Ovary (tissue), 9 donors: ENCODE results near the gene GSTM5. TPM values are rescaled to one million over a fixed set of nuclear protein-coding genes. Genes with fewer than 3 reads are reported as not detected.
"Not testable (repeated sequence)": the region's sequence is repeated elsewhere in the genome, so short reads cannot be mapped to it uniquely, and the experiment has no call there.

Experiments
- DNase-seq, 5 donors: peaks; one replicate each; pipeline ENCODE4 v3.0.0-alpha.2; 2019 to 2020
- H3K27ac ChIP-seq, 2 donors: fragments of 200-600 bp; one replicate each; pipeline versions ENCODE4 v1.5.1 to v1.8.0; 2019 to 2022
- H3K27me3 ChIP-seq: fragments of 200-600 bp; one replicate; pipeline ENCODE4 v1.8.0; 2022
- H3K36me3 ChIP-seq: fragments of 200-600 bp; sonication (generic); one replicate; pipeline ENCODE4 v1.5.1; 2019
- H3K4me1 ChIP-seq: one replicate; pipeline ENCODE4 v1.8.1; 2013; ENCODE audit warnings: mild to moderate bottlenecking, moderate library complexity; ENCODE audit not compliant: insufficient read depth
- H3K4me3 ChIP-seq: fragments of 200-600 bp; sonication (generic); one replicate; pipeline ENCODE4 v1.5.1; 2017
- H3K9me3 ChIP-seq, 2 donors: fragments of 200-600 bp in 1 of 2; sonication (generic) in 1 of 2; one replicate each; pipeline versions ENCODE4 v1.5.1 to v1.8.1; 2013 to 2019; ENCODE audit warnings: mild to moderate bottlenecking in 1 of 2, moderate library complexity in 1 of 2
- EP300 ChIP-seq: sonication (generic); formaldehyde crosslinking; IDR thresholded peaks from one replicate; pipeline ENCODE4 v1.6.1; 2017; ENCODE audit warnings: antibody characterized with exemption
- POLR2A ChIP-seq: fragments of 450-650 bp; IDR thresholded peaks from one replicate; pipeline ENCODE4 v1.6.1; 2017; ENCODE audit warnings: antibody characterized with exemption, mild to moderate bottlenecking, moderate library complexity
- WGBS, 3 donors: extraction: QIAGEN DNeasy Blood & Tissue Kit in 1 of 3; methylation state at CpG; one replicate each; pipeline versions ENCODE4 v1.1.5 to v1.1.7; 2013 to 2017; 5-methylcytosine and 5-hydroxymethylcytosine counted together
- intact Hi-C, 4 donors: fragments of 100-400 bp; cut with DNase I; formaldehyde crosslinking; loops; one replicate each; pipeline versions ENCODE4 v1.11.0 to v1.15.1; 2022 to 2023
- polyA plus RNA-seq, 2 donors: library from polyadenylated mRNA; stranded (reverse); fragments of 200-250 nt in 1 of 2; fragments of 350-450 nt in 1 of 2; fragmentation: Illumina TruSeq in 1 of 2; extraction: RNeasy Lipid Tissue Mini Kit (QIAGEN cat#74804) in 1 of 2; gene quantifications; one replicate each; pipeline ENCODE4 v1.2.3, GENCODE V29; 2013 to 2014
- total RNA-seq, 7 donors: library from RNA; depleted of rRNA in 2 of 7; stranded (reverse); fragments of >200 nt in 2 of 7; fragmentation: NEBNext Ultra II Directional in 3 of 7; extraction: Animal tissue kit (Norgen Biotek cat#: 25700) in 3 of 7; gene quantifications; one replicate each; pipeline versions ENCODE4 v1.1.0 to v1.2.4, GENCODE V29; 2016 to 2023
- TF ChIP-seq, protein P1 (sequence below), 3 donors: fragments of 450-650 bp in 2 of 3; fragments of 200-600 bp in 1 of 3; IDR thresholded peaks; one replicate each; pipeline versions ENCODE4 v1.5.1 to v1.8.0; 2016 to 2022; ENCODE audit warnings: antibody characterized with exemption in 3 of 3, mild to moderate bottlenecking in 1 of 3
- donor health status: DM: no; HTN: no; CAD: no; lungs with moderate emphysema.
- donor health status: DM: no; HTN: no; CAD: no.
- donor health status: Bipolar disorder and iron deficiency.
- donor health status: DM: yes; HTN: yes; CAD: no.
- donor health status: DM: no; HTN: no; CAD: no.
- donor health status: DM: yes; HTN: yes; CAD: no.

The GSTM5 gene
- total and polyA plus RNA-seq, 9 donors, result 18.8 to 259 (median 101) TPM

DNA sequence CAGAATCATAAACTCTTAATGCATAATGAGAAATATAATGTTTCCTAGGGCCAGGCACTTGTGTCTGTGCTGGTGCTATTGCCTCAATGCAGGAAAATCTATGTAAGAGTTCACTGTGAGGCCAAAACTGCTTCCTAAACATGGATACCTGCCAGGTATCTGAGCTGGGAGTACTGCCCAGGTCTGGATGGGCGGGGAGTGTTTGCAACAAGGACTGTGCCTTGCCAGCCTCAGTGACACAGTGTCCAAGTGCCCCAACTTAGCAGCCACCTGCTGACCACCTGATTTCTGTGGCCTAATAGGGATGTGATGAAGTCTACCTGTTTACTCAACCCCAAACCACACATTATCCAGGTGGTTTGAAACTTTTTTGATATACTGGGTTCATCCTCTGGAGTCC is 26.7 kb upstream of the GSTM5 start:
- H3K27me3 ChIP-seq, H3K4me3 ChIP-seq, H3K4me1 ChIP-seq, H3K27ac ChIP-seq, DNase-seq, H3K36me3 ChIP-seq, H3K9me3 ChIP-seq, intact Hi-C loops: not testable (repeated sequence)
- WGBS, 3 donors, result 50 to 80% methylated on average over 1 of the region's 1 CpG; no CpG with 5 or more reads in 1 of the 3 donors

DNA sequence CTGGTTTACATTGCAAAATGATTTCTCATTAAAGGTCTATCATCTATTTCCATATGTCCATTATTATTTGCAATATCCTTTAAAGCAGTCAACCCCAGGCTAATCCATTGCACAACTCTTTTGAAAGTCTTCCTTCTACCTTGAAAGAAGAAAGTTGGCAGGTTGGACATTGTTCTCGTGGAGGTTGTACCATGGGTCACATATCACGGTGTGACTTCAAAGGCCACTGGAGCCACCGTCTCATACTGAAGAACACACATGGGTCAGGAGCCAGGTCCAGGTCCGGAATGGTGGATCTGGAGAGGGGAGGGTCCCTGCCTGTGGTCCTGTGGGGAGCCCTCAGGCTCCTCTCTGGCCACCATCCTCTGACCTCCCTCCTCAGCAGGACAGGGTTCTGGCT is 26.2 kb upstream of the GSTM5 start:
- H3K4me1 ChIP-seq, intact Hi-C loops, H3K4me3 ChIP-seq, H3K27ac ChIP-seq, DNase-seq, H3K36me3 ChIP-seq, H3K27me3 ChIP-seq, H3K9me3 ChIP-seq: not testable (repeated sequence)
- WGBS, 3 donors, result 95 to 97% methylated on average over 4 of the region's 4 CpGs; no CpG with 5 or more reads in 1 of the 3 donors

DNA sequence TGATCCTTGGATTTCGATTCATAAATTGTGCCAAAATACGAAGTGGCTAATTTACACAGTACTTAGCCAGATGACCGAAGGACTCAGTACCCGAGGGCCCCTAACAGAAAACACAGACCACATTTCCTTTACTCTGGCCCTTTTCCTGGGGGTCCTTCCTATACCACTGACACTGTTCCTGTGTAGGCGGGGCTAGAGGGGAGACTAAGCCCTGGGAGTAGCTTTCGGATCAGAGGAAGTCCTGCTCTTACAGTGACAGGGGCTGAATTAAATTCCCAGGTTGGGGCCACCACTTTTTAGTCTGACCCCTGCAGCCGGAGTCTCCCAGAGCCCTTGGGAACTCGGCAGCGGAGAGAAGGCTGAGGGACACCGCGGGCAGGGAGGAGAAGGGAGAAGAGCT is 24.9 kb upstream of the GSTM5 start:
- not testable (repeated sequence) for DNase-seq

DNA sequence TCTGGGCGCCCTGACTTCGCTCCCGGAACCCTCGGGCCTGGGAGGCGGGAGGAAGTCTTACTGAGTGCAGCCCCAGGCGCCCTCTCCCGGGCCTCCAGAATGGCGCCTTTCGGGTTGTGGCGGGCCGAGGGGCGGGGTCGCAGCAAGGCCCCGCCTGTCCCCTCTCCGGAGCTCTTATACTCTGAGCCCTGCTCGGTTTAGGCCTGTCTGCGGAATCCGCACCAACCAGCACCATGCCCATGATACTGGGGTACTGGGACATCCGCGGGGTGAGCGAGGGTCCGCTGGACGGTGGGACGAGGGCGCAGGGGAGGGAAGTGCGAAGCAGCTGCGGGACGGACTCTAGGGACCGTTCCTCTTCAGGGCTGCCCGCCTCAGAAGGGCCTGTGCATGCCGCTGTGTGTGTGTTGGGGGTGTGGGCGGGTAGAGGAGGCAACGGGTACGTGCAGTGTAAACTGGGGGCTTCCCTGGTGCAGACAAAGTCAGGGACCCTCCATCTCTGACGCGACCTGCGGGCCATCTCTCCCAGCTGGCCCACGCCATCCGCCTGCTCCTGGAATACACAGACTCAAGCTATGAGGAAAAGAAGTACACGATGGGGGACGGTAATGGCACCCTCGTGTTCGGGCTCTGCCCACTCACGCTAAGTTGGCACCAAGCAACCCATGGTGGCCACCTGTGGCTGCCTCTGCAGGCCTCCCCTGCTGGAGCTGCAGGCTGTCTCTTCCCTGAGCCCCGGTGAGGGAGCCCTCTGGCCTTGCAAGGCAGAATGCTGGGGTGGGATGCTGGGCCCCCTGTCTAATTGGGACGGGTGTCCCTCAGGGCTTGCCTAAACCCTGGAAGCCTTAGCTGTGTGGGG is 24.2 kb upstream of the GSTM5 start, which contains the start of gene GSTM1:
TSS of gene GSTM1 (plus strand) at position 177 of the 859 bp plus-strand sequence. CDS start at position 234, 57 bp downstream.
- Histone ChIP-seq H3K4me1 (peaks cover 2% of the 10 kb centered on the region), H3K4me3 (peak within 1 kb of the TSS; percentile 35), H3K27me3 (no peaks in the 10 kb centered on the region), H3K27ac (peak within 1 kb of the TSS in 1 of 2 donors; percentile 88), H3K9me3 (no peaks in the 10 kb centered on the region), H3K36me3 (no peaks in the 10 kb centered on the region)
- no peak for TF ChIP-seq EP300
- TF ChIP-seq, protein P1, sequence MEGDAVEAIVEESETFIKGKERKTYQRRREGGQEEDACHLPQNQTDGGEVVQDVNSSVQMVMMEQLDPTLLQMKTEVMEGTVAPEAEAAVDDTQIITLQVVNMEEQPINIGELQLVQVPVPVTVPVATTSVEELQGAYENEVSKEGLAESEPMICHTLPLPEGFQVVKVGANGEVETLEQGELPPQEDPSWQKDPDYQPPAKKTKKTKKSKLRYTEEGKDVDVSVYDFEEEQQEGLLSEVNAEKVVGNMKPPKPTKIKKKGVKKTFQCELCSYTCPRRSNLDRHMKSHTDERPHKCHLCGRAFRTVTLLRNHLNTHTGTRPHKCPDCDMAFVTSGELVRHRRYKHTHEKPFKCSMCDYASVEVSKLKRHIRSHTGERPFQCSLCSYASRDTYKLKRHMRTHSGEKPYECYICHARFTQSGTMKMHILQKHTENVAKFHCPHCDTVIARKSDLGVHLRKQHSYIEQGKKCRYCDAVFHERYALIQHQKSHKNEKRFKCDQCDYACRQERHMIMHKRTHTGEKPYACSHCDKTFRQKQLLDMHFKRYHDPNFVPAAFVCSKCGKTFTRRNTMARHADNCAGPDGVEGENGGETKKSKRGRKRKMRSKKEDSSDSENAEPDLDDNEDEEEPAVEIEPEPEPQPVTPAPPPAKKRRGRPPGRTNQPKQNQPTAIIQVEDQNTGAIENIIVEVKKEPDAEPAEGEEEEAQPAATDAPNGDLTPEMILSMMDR (IDR thresholded peaks at IDR 0.05), result peak in 2 of 3 donors; percentile 48 to 73
- WGBS, 3 donors, result 0 to 1% methylated on average over 1 to 46 of the region's 46 CpGs; no CpG with 5 or more reads in 1 of the 3 donors
- intact Hi-C loops, result no loop called here
- DNase-seq, result peak in 3 of 5 donors; percentile 84 to 91 (median 88)

More for the DNA sequence above, 24.9 kb upstream of the GSTM5 start:
- Histone ChIP-seq H3K27ac (peak overlapping the region in 1 of 2 donors; percentile 88), H3K4me3 (peak overlapping the region; percentile 35)
- intact Hi-C loops, H3K9me3 ChIP-seq, H3K4me1 ChIP-seq, H3K27me3 ChIP-seq, H3K36me3 ChIP-seq: not testable (repeated sequence)
- 16 to 48% (median 27%) methylated on average over 3 to 11 of the region's 11 CpGs for WGBS, 3 donors

DNA sequence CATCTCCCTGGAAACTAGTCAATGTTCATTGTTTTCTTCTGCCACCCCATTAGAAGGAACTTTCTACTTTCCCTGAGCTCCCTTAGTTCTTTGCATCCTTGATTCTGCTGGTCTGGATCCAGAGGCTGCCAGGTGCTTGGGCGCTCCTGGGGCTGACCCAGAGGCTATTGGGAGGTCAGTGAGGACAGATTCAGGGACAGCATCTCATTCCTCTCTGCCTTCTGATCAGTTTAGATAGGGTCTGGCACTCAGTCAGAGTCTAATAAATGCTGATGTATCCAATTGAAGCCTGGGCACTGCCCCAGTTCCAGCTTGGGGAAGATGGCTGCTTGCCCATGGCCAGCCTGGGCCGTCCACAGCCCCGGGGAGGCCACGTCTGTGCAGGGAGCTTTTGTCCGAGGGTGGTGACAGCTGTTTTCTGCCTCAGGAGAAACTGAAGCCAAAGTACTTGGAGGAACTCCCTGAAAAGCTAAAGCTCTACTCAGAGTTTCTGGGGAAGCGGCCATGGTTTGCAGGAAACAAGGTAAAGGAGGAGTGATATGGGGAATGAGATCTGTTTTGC is 22.1 kb upstream of the GSTM5 start:
- H3K27ac ChIP-seq, result peak overlapping the region in 1 of 2 donors; percentile 88
- 27 to 33% methylated on average over 6 of the region's 6 CpGs; no CpG with 5 or more reads in 1 of the 3 donors for WGBS, 3 donors

More for the DNA sequence above, 22.1 kb upstream of the GSTM5 start:
- intact Hi-C loops, result no loop called here
- DNase-seq, result peak in 1 of 5 donors; percentile 51
- Histone ChIP-seq H3K9me3 (no peaks in the 10 kb centered on the region), H3K27me3 (no peaks in the 10 kb centered on the region), H3K4me1 (peaks cover 2% of the 10 kb centered on the region), H3K36me3 (no peaks in the 10 kb centered on the region), H3K4me3 (no peak overlapping the region)
- TF ChIP-seq, protein P1 (IDR thresholded peaks at IDR 0.05), result no peak
- TF ChIP-seq POLR2A, result no peak
- TF ChIP-seq EP300, result no peak
